HG03108 (cell line): Measurements from ENCODE around the gene UPF3A.
"Not testable (repeated sequence)": the region's sequence is repeated elsewhere in the genome, so short reads cannot be mapped to it uniquely, and the experiment has no call there.

ENCODE experiments used
- ATAC-seq: cut with Tn5 transposase; IDR thresholded peaks from one replicate; pipeline ENCODE4 v1.9.1; 2021; ENCODE audit warnings: moderate library complexity; ENCODE audit not compliant: unreplicated experiment

The UPF3A gene

GRCh38 chr13:114281351-114282040, at the start of gene UPF3A:
UPF3A (plus strand) TSS chr13:114281601; CDS start chr13:114281640, 39 bp downstream.
- peak; percentile 69 for ATAC-seq

GRCh38 chr13:114231886-114232285, 49.5 kb upstream of the UPF3A start:
- ATAC-seq = no peak

- ATAC-seq = no peak
Measured at GRCh38 chr13:114234266-114234644, 47.1 kb upstream of the UPF3A start.

GRCh38 chr13:114234645-114235421, 46.6 kb upstream of the UPF3A start, which contains the start of gene CDC16:
CDC16 (plus strand) TSS chr13:114234897; CDS start chr13:114235085, 188 bp downstream.
- ATAC-seq = peak; percentile 86

GRCh38 chr13:114235697-114236096, 45.7 kb upstream of the UPF3A start:
- no peak for ATAC-seq

GRCh38 chr13:114236227-114236626, 45.2 kb upstream of the UPF3A start:
- no peak for ATAC-seq

GRCh38 chr13:114237415-114238112, 43.8 kb upstream of the UPF3A start:
- ATAC-seq = no peak

- ATAC-seq = no peak
Measured at GRCh38 chr13:114241918-114242317, 39.5 kb upstream of the UPF3A start.

- ATAC-seq = no peak
Measured at GRCh38 chr13:114243971-114244370, 37.4 kb upstream of the UPF3A start.

- ATAC-seq = no peak
Measured at GRCh38 chr13:114244637-114245036, 36.8 kb upstream of the UPF3A start.

GRCh38 chr13:114248011-114248410, 33.4 kb upstream of the UPF3A start:
- ATAC-seq = no peak

GRCh38 chr13:114249077-114249476, 32.3 kb upstream of the UPF3A start:
- no peak for ATAC-seq

GRCh38 chr13:114251639-114252440, 29.6 kb upstream of the UPF3A start:
- not testable (repeated sequence) for ATAC-seq

GRCh38 chr13:114256547-114256946, 24.9 kb upstream of the UPF3A start:
- ATAC-seq = no peak

- ATAC-seq = no peak
Measured at GRCh38 chr13:114257014-114257413, 24.4 kb upstream of the UPF3A start.

- ATAC-seq = no peak
Measured at GRCh38 chr13:114258589-114258988, 22.8 kb upstream of the UPF3A start.

- ATAC-seq = no peak
Measured at GRCh38 chr13:114259374-114259773, 22.0 kb upstream of the UPF3A start.

GRCh38 chr13:114259974-114260373, 21.4 kb upstream of the UPF3A start:
- peak; percentile 42 for ATAC-seq

GRCh38 chr13:114260814-114261213, 20.6 kb upstream of the UPF3A start:
- ATAC-seq = no peak

GRCh38 chr13:114261328-114261965, 20.0 kb upstream of the UPF3A start:
- ATAC-seq = no peak
